GM21619 (cell line): ENCODE data around the gene SEPTIN14.
"Not testable (repeated sequence)": the region's sequence is repeated elsewhere in the genome, so short reads cannot be mapped to it uniquely, and the experiment has no call there.

Experiments
- ATAC-seq: cut with Tn5 transposase; IDR thresholded peaks from one replicate; pipeline ENCODE4 v1.9.1; 2021; ENCODE audit not compliant: unreplicated experiment

The SEPTIN14 gene

GRCh38 chr7:55785444-55785843, 77.1 kb downstream of the SEPTIN14 start:
- ATAC-seq, result not testable (repeated sequence)

GRCh38 chr7:55784151-55784550, 78.4 kb downstream of the SEPTIN14 start:
- no peak for ATAC-seq

- no peak for ATAC-seq
These were observed 83.9 kb downstream of the SEPTIN14 start for GRCh38 chr7:55778631-55779030.

- no peak for ATAC-seq
These were observed 86.4 kb downstream of the SEPTIN14 start for GRCh38 chr7:55776196-55776595.

- no peak for ATAC-seq
These were observed 87.5 kb downstream of the SEPTIN14 start for GRCh38 chr7:55775051-55775420.

- ATAC-seq, result no peak
These were observed 88.1 kb downstream of the SEPTIN14 start for GRCh38 chr7:55774327-55775050.

- ATAC-seq, result no peak
These were observed 91.8 kb downstream of the SEPTIN14 start for GRCh38 chr7:55770778-55771177.

GRCh38 chr7:55753274-55753862, 109.2 kb downstream of the SEPTIN14 start:
- not testable (repeated sequence) for ATAC-seq

- ATAC-seq, result not testable (repeated sequence)
These were observed 117.8 kb downstream of the SEPTIN14 start for GRCh38 chr7:55744706-55745105.
